Measurements from ENCODE around the gene CNTNAP1. TPM values are rescaled to one million over a fixed set of nuclear protein-coding genes. Genes with fewer than 3 reads are reported as not detected.

Gene CNTNAP1
- total and polyA plus RNA-seq, 9 of the 15 experiments (the other 6 are each of a cell fraction or from before 2014, with no cell fraction given), result 0.10 to 1.8 (median 0.62) TPM

DNA sequence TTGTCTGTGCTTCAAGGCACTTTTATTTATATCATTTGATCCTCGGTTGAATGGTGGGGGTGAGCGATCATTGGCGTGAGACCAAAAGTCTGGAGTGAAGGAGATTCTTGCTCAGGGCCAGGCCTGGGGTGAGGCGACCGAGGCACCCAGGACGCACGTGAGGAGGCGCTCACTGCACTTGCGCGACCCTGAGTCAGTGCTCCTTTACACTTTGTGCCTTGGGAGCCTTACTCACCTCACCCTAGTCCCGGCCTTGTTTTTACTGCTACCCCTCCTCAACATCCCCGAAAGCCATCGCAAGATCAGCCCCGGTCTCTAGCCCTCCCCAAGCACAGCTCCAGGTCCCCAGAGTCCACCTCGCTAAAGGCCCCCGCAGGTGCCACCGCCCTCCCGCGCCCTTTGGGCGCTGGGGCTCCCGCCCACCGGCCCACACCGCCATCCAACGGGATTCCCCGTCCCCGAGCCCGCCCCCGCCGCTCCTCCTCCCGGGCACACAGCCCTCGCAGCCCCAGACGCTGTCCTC, 62.0 kb downstream of the CNTNAP1 start:
- BruUV-seq (replicated peaks), result TSS peak; percentile 61
- ATAC-seq (peak; percentile 91), DNase-seq (ENCODE audit: extremely low read depth in 1 of 4, low spot score in 3 of 4) (peak in 2 of 4 experiments; percentile 73 to 85), FAIRE-seq (peak; percentile 76)
- intact Hi-C loops (cut with micrococcal nuclease) (no loop called here), in situ Hi-C loops (cut with MboI) (no loop called here)
- Histone ChIP-seq H3K79me2 (ENCODE audit: control insufficient read depth, insufficient read depth, low read length) (peaks cover 35% of the 10 kb centered on the region; the same call in 2 of the 3 replicates), H3K27ac (ENCODE audit: extremely low read depth, low read depth, low read length) (peak overlapping the region; percentile 81), H3K9ac (ENCODE audit: insufficient read depth in 1 of 2, low read depth in 2 of 2, low read length in 2 of 2) (peak overlapping the region; percentile 73 to 95), H3K4me2 (ENCODE audit: insufficient read depth, low read length) (peak overlapping the region; percentile 77), H4K20me1 (replicated peaks; ENCODE audit: control insufficient read depth, insufficient read depth, low read length) (no peaks in the 10 kb centered on the region), H3K36me3 (ENCODE audit: control insufficient read depth, insufficient read depth, low read length) (0 out of 3 replicates have a peak, but pooled peaks cover 2% of the 10 kb centered on the region), H3K27me3 (ENCODE audit: control insufficient read depth in 2 of 2, insufficient read depth in 2 of 2, low read length in 2 of 2) (no peaks in the 10 kb centered on the region), H3K9me1 (ENCODE audit: control insufficient read depth, insufficient read depth, low read length) (no peaks in the 10 kb centered on the region), H3K4me1 (replicated peaks in 1 of 2; ENCODE audit: control insufficient read depth in 2 of 2, insufficient read depth in 2 of 2, low read length in 2 of 2) (peaks cover 15 to 26% of the 10 kb centered on the region in 2 experiments; a peak in 4 of 5 replicates), H2AFZ (ENCODE audit: low read depth, low read length) (peak overlapping the region; percentile 86), H3K4me3 (peak overlapping the region; percentile 65), H3K9me3 (replicated peaks; ENCODE audit: control insufficient read depth, insufficient read depth, low read depth, low read length) (no peaks in the 10 kb centered on the region)
- ChIA-PET POLR2A (interaction anchor here (0.6 to 1.0 kb wide), 3 partner anchors 35 to 76 kb away, joined by 3 read pairs; no protein-coding TSS in a partner anchor), CTCF (ENCODE audit: low intra/inter-chr PET ratio) (interaction anchor here (0.7 to 1.8 kb wide), 3 partner anchors 14 to 149 kb away, joined by 4 read pairs; no protein-coding TSS in a partner anchor)
- WGBS (ENCODE audit: insufficient coverage, low coverage, missing lambda C conversion rate), result 2% methylated on average over 14 of the region's 32 CpGs
- TF ChIP-seq SRSF3 (IDR thresholded peaks at IDR 0.05; ENCODE audit: insufficient read depth, low read length) (no peak), ZFX (CRISPR knock-in tag; IDR thresholded peaks at IDR 0.05) (no peak; the same call in 1 of the 2 replicates), CHCHD3 (CRISPR knock-in tag; IDR thresholded peaks at IDR 0.05) (no peak), PPARD (CRISPR knock-in tag; IDR thresholded peaks at IDR 0.05) (no peak), L3MBTL2 (IDR thresholded peaks at IDR 0.05) (peak; percentile 60), RCOR1 (IDR thresholded peaks at IDR 0.05; ENCODE audit: borderline replicate concordance in 1 of 2, low read depth in 2 of 2, low read length in 2 of 2) (peak in 1 of 2 experiments; percentile 45; a peak in 2 of 4 replicates), RHOXF2B (CRISPR knock-in tag; conservative IDR thresholded peaks at IDR 0.05) (no peak), ILK (tag; IDR thresholded peaks at IDR 0.05; ENCODE audit: borderline replicate concordance, low read depth) (no peak), MIER1 (IDR thresholded peaks at IDR 0.05; ENCODE audit: low read depth) (no peak), ZNF785 (CRISPR knock-in tag; IDR thresholded peaks at IDR 0.05) (no peak), HBP1 (CRISPR knock-in tag; IDR thresholded peaks at IDR 0.05) (no peak), CREBBP (IDR thresholded peaks at IDR 0.05; ENCODE audit: low read depth, low read length) (no peak), ZNF41 (CRISPR knock-in tag; conservative IDR thresholded peaks at IDR 0.05) (no peak), SETDB1 (IDR thresholded peaks at IDR 0.05; ENCODE audit: low read length) (no peak), SP2 (IDR thresholded peaks at IDR 0.05; ENCODE audit: extremely low read depth, low read depth, low read length, poor library complexity, severe bottlenecking) (no peak), ZNF707 (CRISPR knock-in tag; conservative IDR thresholded peaks at IDR 0.05) (no peak), ESRRA (IDR thresholded peaks at IDR 0.05; ENCODE audit: borderline replicate concordance, low read depth) (no peak), DEAF1 (CRISPR knock-in tag; IDR thresholded peaks at IDR 0.05) (no peak), NRF1 (conservative IDR thresholded peaks at IDR 0.05 in 1 of 2, IDR thresholded peaks at IDR 0.05 in 1 of 2) (no peak), PHF20 (IDR thresholded peaks at IDR 0.05; ENCODE audit: partially characterized antibody) (no peak), JUND (IDR thresholded peaks at IDR 0.05; ENCODE audit: borderline replicate concordance, low read depth, low read length) (peak; percentile 46; the same call in 1 of the 2 replicates), JUND (tag; IDR thresholded peaks at IDR 0.05; ENCODE audit: borderline replicate concordance, low read depth, low read length) (no peak)

Data from K562 (cell line).